Upper lobe of left lung (tissue), 6 donors: ENCODE data around the gene PAPLN. TPM values are rescaled to one million over a fixed set of nuclear protein-coding genes. Genes with fewer than 3 reads are reported as not detected.
"Not testable (repeated sequence)": the region's sequence is repeated elsewhere in the genome, so short reads cannot be mapped to it uniquely, and the experiment has no call there.

Experiments
- ATAC-seq, 2 donors: fragments of 200-7000 bp; cut with Tn5 transposase; one replicate each; pipeline ENCODE4 v1.9.1; 2022; ENCODE audit warnings: mild to moderate bottlenecking in 2 of 2, moderate library complexity in 2 of 2; ENCODE audit not compliant: low FRiP score in 2 of 2
- DNase-seq, 2 donors: peaks; one replicate each; pipeline ENCODE4 v3.0.0-alpha.2; 2019 to 2020
- H3K27ac ChIP-seq, 4 donors: fragments of 200-600 bp; sonication (generic); one replicate each; pipeline ENCODE4 v1.5.1; 2016 to 2019
- H3K27me3 ChIP-seq, 4 donors: fragments of 200-600 bp; sonication (generic); one replicate each; pipeline ENCODE4 v1.5.1; 2017 to 2019
- H3K36me3 ChIP-seq, 4 donors: fragments of 200-600 bp; sonication (generic); one replicate each; pipeline ENCODE4 v1.5.1; 2016 to 2019
- H3K4me1 ChIP-seq, 4 donors: fragments of 200-600 bp; sonication (generic); one replicate each; pipeline ENCODE4 v1.5.1; 2018 to 2019
- H3K4me3 ChIP-seq, 4 donors: fragments of 200-600 bp; sonication (generic); one replicate each; pipeline ENCODE4 v1.5.1; 2017 to 2019; ENCODE audit warnings: mild to moderate bottlenecking in 2 of 4, moderate library complexity in 1 of 4
- H3K9me3 ChIP-seq, 4 donors: fragments of 200-600 bp; sonication (generic); one replicate each; pipeline ENCODE4 v1.5.1; 2018 to 2019
- CTCF ChIP-seq, 6 experiments: fragments of 450-650 bp in 4 of 6; fragments of 200-600 bp in 2 of 6; sonication (generic) in 2 of 6; IDR thresholded peaks; one replicate each; pipeline ENCODE4 v1.5.1; 2016 to 2019; ENCODE audit warnings: antibody characterized with exemption in 6 of 6
- EP300 ChIP-seq, 4 donors: sonication (generic); formaldehyde crosslinking; IDR thresholded peaks; one replicate each; pipeline ENCODE4 v1.5.1; 2017; ENCODE audit warnings: antibody characterized with exemption in 4 of 4, control low read depth in 2 of 4
- POLR2A ChIP-seq, 4 donors: fragments of 450-650 bp; IDR thresholded peaks; one replicate each; pipeline ENCODE4 v1.5.1; 2016 to 2017; ENCODE audit warnings: antibody characterized with exemption in 4 of 4, mild to moderate bottlenecking in 2 of 4
- POLR2AphosphoS5 ChIP-seq, 2 donors: sonication (generic); formaldehyde crosslinking; IDR thresholded peaks; one replicate each; pipeline ENCODE4 v1.5.1; 2017; ENCODE audit warnings: antibody characterized with exemption in 2 of 2
- WGBS, 2 donors: methylation state at CpG; one replicate each; pipeline ENCODE4 v1.1.5; 2017 to 2018; 5-methylcytosine and 5-hydroxymethylcytosine counted together
- total RNA-seq, 6 donors: library from RNA; depleted of rRNA in 4 of 6; stranded (reverse); fragments of >200 nt in 4 of 6; gene quantifications; one replicate each; pipeline versions ENCODE4 v1.1.0 to v1.2.1, GENCODE V29; 2016 to 2021
- donor health status: DM: no; HTN: no; CAD: no; lungs with moderate emphysema.
- donor health status: DM: no; HTN: yes; CAD: no; lungs with severe emphysema.

The PAPLN gene
- total RNA-seq, 6 donors from 2014 or later = 10.3 to 62.9 (median 16.5) TPM

GRCh38 chr14:73293782-73294781, 56.8 kb downstream of the PAPLN start:
- DNase-seq = no peak
- TF ChIP-seq POLR2A (IDR thresholded peaks at IDR 0.05) (no peak), EP300 (IDR thresholded peaks at IDR 0.05) (no peak)
- H3K9me3 ChIP-seq = no peaks in the 10 kb centered on the region
- H3K27ac ChIP-seq = no peak overlapping the region
- no peaks in the 10 kb centered on the region for H3K27me3 ChIP-seq
- no peak for ATAC-seq
- peaks cover 0 to 52% (median 11%) of the 10 kb centered on the region in 4 donors for H3K36me3 ChIP-seq
- H3K4me1 ChIP-seq = peaks cover 0 to 8% (median 2%) of the 10 kb centered on the region in 4 donors
- no peak overlapping the region for H3K4me3 ChIP-seq
- WGBS, 2 donors = 89 to 91% methylated on average over 12 of the region's 12 CpGs

GRCh38 chr14:73295198-73295796, 58.0 kb downstream of the PAPLN start:
- Histone ChIP-seq H3K27ac (no peak overlapping the region), H3K4me1 (no peaks in the 10 kb centered on the region), H3K27me3 (no peaks in the 10 kb centered on the region), H3K9me3 (no peaks in the 10 kb centered on the region), H3K36me3 (peaks cover 0 to 48% (median 11%) of the 10 kb centered on the region in 4 donors), H3K4me3 (no peak overlapping the region)
- no peak for ATAC-seq
- WGBS, 2 donors = 81 to 86% methylated on average over 1 of the region's 1 CpG
- no peak for TF ChIP-seq POLR2A (IDR thresholded peaks at IDR 0.05)
- no peak for TF ChIP-seq POLR2AphosphoS5 (IDR thresholded peaks at IDR 0.05)
- peak; percentile 48 to 76 (median 64) for TF ChIP-seq CTCF (IDR thresholded peaks at IDR 0.05)
- no peak for TF ChIP-seq EP300 (IDR thresholded peaks at IDR 0.05)
- DNase-seq = no peak

- Histone ChIP-seq H3K4me3 (no peak overlapping the region), H3K27me3 (no peaks in the 10 kb centered on the region), H3K36me3 (peaks cover 0 to 6% (median 0%) of the 10 kb centered on the region in 4 donors), H3K27ac (no peak overlapping the region), H3K9me3 (no peaks in the 10 kb centered on the region), H3K4me1 (peaks cover 0 to 3% (median 0%) of the 10 kb centered on the region in 4 donors)
- ATAC-seq (no peak), DNase-seq (no peak)
- 64 to 66% methylated on average over 3 of the region's 3 CpGs for WGBS, 2 donors
- TF ChIP-seq POLR2AphosphoS5 (IDR thresholded peaks at IDR 0.05) (no peak), CTCF (IDR thresholded peaks at IDR 0.05) (no peak), POLR2A (IDR thresholded peaks at IDR 0.05) (no peak), EP300 (IDR thresholded peaks at IDR 0.05) (no peak)
Measured at GRCh38 chr14:73305499-73305898, 68.2 kb downstream of the PAPLN start.

- no peaks in the 10 kb centered on the region for H3K9me3 ChIP-seq
- no peak overlapping the region for H3K4me3 ChIP-seq
- no peaks in the 10 kb centered on the region for H3K27me3 ChIP-seq
- H3K4me1 ChIP-seq = peaks cover 6 to 15% (median 11%) of the 10 kb centered on the region in 4 donors
- DNase-seq (no peak), ATAC-seq (no peak)
- no peak for TF ChIP-seq POLR2A (IDR thresholded peaks at IDR 0.05)
- no peak for TF ChIP-seq CTCF (IDR thresholded peaks at IDR 0.05)
- no peak for TF ChIP-seq EP300 (IDR thresholded peaks at IDR 0.05)
- no peak for TF ChIP-seq POLR2AphosphoS5 (IDR thresholded peaks at IDR 0.05)
- H3K36me3 ChIP-seq = peaks cover 0 to 6% (median 0%) of the 10 kb centered on the region in 4 donors
- 94 to 95% methylated on average over 3 of the region's 3 CpGs for WGBS, 2 donors
- no peak overlapping the region for H3K27ac ChIP-seq
Measured at GRCh38 chr14:73307261-73307660, 70.0 kb downstream of the PAPLN start.

- DNase-seq, H3K27ac ChIP-seq, ATAC-seq, H3K27me3 ChIP-seq, H3K36me3 ChIP-seq, H3K9me3 ChIP-seq, H3K4me3 ChIP-seq: not testable (repeated sequence)
- 94% methylated on average over 1 of the region's 1 CpG for WGBS, 2 donors
- peaks cover 6 to 15% (median 11%) of the 10 kb centered on the region in 4 donors for H3K4me1 ChIP-seq
Measured at GRCh38 chr14:73309207-73309606, 71.9 kb downstream of the PAPLN start.
